ENCODE data around the gene CFAP46.

The CFAP46 gene

DNA sequence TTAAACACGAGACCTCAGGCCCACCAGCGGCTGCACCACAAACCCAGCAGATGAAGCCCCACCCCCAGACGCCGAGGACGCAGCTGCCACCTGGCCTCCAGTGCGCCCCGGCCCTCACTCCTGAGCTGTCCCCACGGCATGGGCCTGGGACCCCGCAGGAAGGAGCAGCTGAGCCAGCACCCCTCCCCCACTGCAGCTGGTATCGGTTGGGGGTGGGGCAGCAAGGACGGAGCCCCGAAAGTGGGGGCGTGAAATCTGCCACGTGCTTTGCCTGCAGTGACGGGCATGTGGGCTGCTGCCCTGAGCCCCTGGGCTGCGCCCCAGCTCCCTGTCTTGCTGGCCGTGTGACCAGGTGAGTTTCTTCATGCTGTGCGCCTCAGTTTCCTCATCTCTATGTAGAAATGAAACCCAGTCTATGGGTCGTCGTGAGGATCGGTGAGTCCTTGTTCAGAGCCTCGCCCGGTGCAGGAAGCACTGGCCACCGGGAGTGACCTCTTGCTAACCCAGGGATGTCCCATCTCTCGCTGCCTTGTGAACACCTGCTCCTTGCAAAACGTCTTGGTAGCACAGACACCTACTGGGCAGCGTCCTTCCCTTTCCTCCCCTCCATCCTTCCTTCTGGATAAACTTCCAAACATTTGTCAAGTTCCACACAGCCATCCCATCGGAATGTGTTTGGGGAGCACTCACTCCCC, 32.0 kb downstream of the CFAP46 start:
- no peak overlapping the region for H3K27ac ChIP-seq

DNA sequence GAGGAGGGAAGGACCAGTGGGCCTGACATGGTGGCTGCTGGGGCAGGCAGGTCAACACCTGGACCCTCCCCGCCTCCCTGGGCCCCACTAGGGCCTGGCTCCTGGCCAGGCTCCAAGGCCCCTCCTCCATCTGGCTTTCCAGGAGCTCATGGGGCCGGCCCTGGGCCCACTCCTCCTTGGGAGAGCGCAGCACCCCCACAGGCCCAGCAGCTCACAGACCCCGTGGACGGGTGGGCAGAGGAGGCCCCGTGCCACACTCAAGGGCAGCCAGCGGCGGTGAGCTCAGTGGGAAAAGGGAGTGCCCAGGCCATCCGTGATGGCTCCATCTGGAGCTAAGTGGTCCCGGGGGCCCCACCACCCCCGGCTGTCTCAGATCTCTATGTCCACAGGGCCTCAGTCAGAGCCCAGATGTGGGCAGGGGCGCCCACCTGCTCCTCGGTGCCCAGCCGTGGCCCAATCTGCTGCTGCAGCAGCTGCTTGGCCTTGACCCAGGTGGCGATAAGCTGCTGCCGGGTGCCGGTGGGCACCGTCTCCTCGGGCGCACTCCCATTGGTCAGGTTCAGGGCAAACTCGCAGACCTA, 32.8 kb downstream of the CFAP46 start:
- TF ChIP-seq, protein P1, sequence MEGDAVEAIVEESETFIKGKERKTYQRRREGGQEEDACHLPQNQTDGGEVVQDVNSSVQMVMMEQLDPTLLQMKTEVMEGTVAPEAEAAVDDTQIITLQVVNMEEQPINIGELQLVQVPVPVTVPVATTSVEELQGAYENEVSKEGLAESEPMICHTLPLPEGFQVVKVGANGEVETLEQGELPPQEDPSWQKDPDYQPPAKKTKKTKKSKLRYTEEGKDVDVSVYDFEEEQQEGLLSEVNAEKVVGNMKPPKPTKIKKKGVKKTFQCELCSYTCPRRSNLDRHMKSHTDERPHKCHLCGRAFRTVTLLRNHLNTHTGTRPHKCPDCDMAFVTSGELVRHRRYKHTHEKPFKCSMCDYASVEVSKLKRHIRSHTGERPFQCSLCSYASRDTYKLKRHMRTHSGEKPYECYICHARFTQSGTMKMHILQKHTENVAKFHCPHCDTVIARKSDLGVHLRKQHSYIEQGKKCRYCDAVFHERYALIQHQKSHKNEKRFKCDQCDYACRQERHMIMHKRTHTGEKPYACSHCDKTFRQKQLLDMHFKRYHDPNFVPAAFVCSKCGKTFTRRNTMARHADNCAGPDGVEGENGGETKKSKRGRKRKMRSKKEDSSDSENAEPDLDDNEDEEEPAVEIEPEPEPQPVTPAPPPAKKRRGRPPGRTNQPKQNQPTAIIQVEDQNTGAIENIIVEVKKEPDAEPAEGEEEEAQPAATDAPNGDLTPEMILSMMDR (conservative IDR thresholded peaks at IDR 0.05), result no peak
- H3K27ac ChIP-seq, result no peak overlapping the region

More for the DNA sequence above, 32.0 kb downstream of the CFAP46 start:
- TF ChIP-seq, protein P1 (conservative IDR thresholded peaks at IDR 0.05), result no peak

DNA sequence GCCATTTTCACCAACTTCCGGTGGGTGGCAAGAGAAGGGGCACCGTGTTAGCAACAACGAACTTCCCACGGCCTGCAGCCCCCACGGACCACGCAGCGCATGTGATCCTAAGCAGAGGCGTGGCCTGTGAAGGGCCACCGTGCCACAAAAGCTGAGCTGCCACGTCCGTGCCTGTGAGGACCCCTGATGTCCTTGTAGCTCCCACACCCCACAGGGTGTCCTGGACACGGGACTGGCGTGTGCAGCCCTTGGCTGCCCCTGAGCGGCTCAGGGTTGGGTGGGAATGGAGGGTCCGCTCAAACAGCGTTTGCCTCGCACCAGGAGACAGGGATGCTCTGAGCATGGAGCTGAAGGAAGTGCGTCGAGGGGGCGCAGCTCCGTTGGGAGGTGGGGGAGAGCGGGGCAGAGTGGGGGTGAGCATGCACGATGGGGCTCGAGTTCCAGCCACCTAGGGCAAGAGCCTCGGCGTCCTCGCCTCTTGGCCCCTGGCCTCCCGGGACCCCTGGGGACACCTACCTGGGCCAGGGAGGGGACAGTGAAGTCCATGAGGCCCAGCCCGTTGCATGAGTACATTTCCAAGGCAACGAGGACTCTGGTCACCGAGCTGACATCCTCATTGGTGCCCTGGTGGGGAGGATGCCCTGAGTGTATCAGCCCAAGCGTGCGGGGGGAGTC, 33.6 kb downstream of the CFAP46 start:
- TF ChIP-seq, protein P1 (conservative IDR thresholded peaks at IDR 0.05), result no peak
- H3K27ac ChIP-seq, result no peak overlapping the region

DNA sequence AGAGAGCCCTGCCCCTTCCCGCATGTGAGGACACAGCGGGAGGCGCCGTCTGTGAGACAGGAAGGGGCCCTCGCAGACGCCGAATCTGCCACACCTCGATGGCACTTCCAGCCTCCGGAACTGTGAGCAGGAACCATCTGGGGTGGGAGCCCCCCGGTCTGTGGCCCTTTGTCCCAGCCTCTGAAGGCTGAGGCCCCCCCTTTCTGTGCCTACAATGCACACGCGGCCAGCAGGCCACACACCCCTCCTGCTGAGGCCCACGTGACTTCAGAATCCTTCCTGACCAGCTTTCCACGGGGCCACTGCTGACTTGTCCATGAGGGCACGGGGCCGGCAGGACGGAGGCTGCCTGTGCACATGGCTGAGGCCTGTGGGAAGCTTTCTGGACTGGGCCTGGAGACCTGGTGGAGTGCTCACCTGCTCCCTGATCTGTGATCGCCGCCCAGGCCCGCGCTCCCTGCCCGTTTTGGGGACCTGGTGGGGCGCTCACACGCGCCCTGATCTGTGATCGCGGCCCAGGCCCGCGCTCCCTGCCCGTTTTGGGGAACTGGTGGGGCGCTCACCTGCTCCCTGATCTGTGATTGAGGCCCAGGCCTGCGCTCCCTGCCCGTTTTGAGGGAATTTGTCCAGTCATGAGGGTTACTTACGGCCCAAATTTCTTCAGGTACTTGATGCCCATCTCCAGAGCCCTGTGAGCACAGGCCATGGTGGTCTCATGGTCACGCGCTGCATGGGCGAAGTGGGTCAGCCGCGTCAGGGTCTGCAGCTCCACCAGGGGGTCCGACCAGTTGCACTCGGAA, 34.3 kb downstream of the CFAP46 start:
- H3K27ac ChIP-seq, result no peak overlapping the region
- TF ChIP-seq, protein P1 (conservative IDR thresholded peaks at IDR 0.05), result no peak

DNA sequence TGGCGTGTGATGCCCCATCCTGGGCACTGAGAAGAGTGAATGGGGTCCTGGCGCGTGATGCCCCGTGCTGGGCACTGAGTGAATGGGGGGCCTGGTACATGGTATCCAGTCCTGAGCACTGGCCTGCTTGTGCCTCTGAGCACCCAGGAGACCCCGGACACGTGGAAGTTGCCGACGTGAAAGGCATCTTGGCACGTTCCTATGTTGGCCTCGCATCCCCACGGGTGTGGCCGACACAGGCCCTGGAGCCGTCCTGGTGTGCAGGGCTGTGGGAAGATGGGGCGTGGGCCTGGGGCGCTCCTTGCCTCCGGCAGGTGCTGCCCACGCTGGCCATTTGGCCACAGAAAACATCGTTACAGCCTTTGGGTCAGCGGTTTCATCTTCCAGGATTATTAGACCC, 35.5 kb downstream of the CFAP46 start:
- TF ChIP-seq, protein P1 (conservative IDR thresholded peaks at IDR 0.05), result no peak
- no peak overlapping the region for H3K27ac ChIP-seq

DNA sequence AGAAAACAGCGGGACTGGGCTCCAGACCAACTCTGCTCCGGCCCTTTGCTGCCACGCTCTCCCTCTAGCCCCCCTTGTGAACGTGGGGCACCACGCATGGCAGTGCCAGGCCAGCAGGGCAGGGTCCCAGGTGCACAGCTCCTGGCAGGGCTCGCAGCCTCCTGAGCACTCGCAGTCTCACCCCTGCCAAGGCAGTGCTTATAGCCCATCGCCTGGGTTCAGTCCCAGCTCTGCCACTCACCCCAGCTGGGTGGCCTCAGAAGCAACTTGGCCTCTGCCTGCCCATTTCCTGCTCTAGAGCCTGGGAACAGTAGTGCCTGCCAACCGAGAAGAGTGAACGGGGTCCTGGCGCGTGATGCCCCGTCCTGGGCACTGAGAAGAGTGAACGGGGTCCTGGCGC, 36.3 kb downstream of the CFAP46 start:
- no peak overlapping the region for H3K27ac ChIP-seq
- TF ChIP-seq, protein P1 (conservative IDR thresholded peaks at IDR 0.05), result no peak

DNA sequence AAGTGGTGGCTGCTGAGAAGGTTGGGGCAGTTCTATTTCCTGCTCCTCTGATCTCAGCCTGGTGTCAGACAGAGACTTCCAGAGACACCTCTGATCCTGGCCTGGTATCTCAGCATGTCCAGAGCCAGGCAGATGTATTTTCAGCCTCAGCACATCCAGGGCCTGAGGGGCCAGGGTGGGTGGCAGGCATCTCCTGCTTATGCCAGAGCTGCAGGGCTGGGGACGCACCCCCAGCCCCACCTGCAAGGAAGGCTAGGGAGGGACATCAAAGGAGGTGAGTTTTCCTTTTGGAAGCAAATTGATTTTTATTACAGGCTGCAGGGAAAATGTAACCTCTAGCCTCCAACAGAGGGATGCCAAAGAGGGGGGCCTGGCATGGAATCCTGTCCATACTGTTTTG, 36.7 kb downstream of the CFAP46 start:
- TF ChIP-seq, protein P1 (conservative IDR thresholded peaks at IDR 0.05), result no peak
- no peak overlapping the region for H3K27ac ChIP-seq
